Activated CD4-positive, CD25-positive, alpha-beta regulatory T cell treated with anti-CD3 and anti-CD28 coated beads, Interleukin-2, amount 50 U/mL, for 72 hours (primary cell): Measurements from ENCODE around the gene PKD1.
A peak's percentile ranks its signal among the peaks of the same experiment; 100 is the strongest.
"Not testable (repeated sequence)": the region's sequence is repeated elsewhere in the genome, so short reads cannot be mapped to it uniquely, and the experiment has no call there.

ENCODE experiments used
- DNase-seq: peaks from one replicate; pipeline ENCODE4 v3.0.0; 2021

The PKD1 gene

GRCh38 chr16:2105291-2105690 lies 30.4 kb downstream of the PKD1 start:
- DNase-seq, result not testable (repeated sequence)

- DNase-seq, result not testable (repeated sequence)
Observed at GRCh38 chr16:2104464-2104863, 31.2 kb downstream of the PKD1 start.

GRCh38 chr16:2102471-2102870 lies 33.2 kb downstream of the PKD1 start:
- DNase-seq, result no peak

- DNase-seq, result not testable (repeated sequence)
Observed at GRCh38 chr16:2101581-2101980, 34.1 kb downstream of the PKD1 start.

- DNase-seq, result not testable (repeated sequence)
Observed at GRCh38 chr16:2097689-2098088, 38.0 kb downstream of the PKD1 start.

- DNase-seq, result no peak
Observed at GRCh38 chr16:2096853-2097595, 38.7 kb downstream of the PKD1 start.

- DNase-seq, result no peak
Observed at GRCh38 chr16:2095918-2096582, 39.6 kb downstream of the PKD1 start.

- DNase-seq, result no peak
Observed at GRCh38 chr16:2095315-2095853, 40.3 kb downstream of the PKD1 start.

- DNase-seq, result no peak
Observed at GRCh38 chr16:2093793-2094192, 41.9 kb downstream of the PKD1 start.

- DNase-seq, result no peak
Observed at GRCh38 chr16:2092866-2093265, 42.8 kb downstream of the PKD1 start.

- no peak for DNase-seq
Observed at GRCh38 chr16:2092256-2092620, 43.5 kb downstream of the PKD1 start.

- DNase-seq, result no peak
Observed at GRCh38 chr16:2091547-2092255, 44.0 kb downstream of the PKD1 start.

GRCh38 chr16:2090777-2091546 lies 44.7 kb downstream of the PKD1 start:
- DNase-seq, result peak; percentile 42

- DNase-seq, result no peak
Observed at GRCh38 chr16:2090481-2090776, 45.3 kb downstream of the PKD1 start.

- no peak for DNase-seq
Observed at GRCh38 chr16:2089706-2090480, 45.8 kb downstream of the PKD1 start.

- no peak for DNase-seq
Observed at GRCh38 chr16:2088759-2089358, 46.8 kb downstream of the PKD1 start.

GRCh38 chr16:2087748-2088631 lies 47.7 kb downstream of the PKD1 start:
- no peak for DNase-seq

GRCh38 chr16:2086812-2087747 lies 48.6 kb downstream of the PKD1 start:
- DNase-seq, result no peak

- no peak for DNase-seq
Observed at GRCh38 chr16:2086106-2086742, 49.5 kb downstream of the PKD1 start.
